Endothelial cell of umbilical vein (primary cell): ENCODE results near the gene UBQLNL.

Source experiments
- CTCF ChIP-seq, 2 donors: IDR thresholded peaks; 1 replicate in 1 of 2; 2 replicates in 1 of 2; pipeline ENCODE4 v1.5.1; 2011; ENCODE audit warnings: low read length in 2 of 2, mild to moderate bottlenecking in 2 of 2, moderate library complexity in 2 of 2, control low read depth in 1 of 2, inconsistent platforms in 1 of 2, low read depth in 1 of 2; ENCODE audit not compliant: insufficient read depth in 1 of 2; ENCODE audit errors: extremely low read depth in 1 of 2
- EZH2 ChIP-seq: IDR thresholded peaks from 2 replicates; pipeline ENCODE4 v1.6.1; 2012; ENCODE audit warnings: borderline replicate concordance, low read depth, mild to moderate bottlenecking, moderate library complexity, low read length, inconsistent platforms; ENCODE audit not compliant: severe bottlenecking
- FOS ChIP-seq: IDR thresholded peaks from 2 replicates; pipeline ENCODE4 v1.6.1; 2011; ENCODE audit warnings: mild to moderate bottlenecking, low read length, moderate library complexity, borderline replicate concordance; ENCODE audit not compliant: insufficient read depth
- GATA2 ChIP-seq: IDR thresholded peaks from 2 replicates; pipeline ENCODE4 v1.7.0; 2011; ENCODE audit warnings: low read depth, mild to moderate bottlenecking, moderate library complexity, mixed read lengths, low read length; ENCODE audit not compliant: insufficient read length, insufficient read depth
- JUN ChIP-seq: IDR thresholded peaks from 2 replicates; pipeline ENCODE4 v1.6.1; 2011; ENCODE audit warnings: borderline replicate concordance, low read depth; ENCODE audit not compliant: insufficient read length, insufficient read depth
- MAX ChIP-seq: IDR thresholded peaks from 2 replicates; pipeline ENCODE4 v1.6.1; 2011; ENCODE audit not compliant: insufficient read depth, insufficient read length
- MYC ChIP-seq: IDR thresholded peaks from one replicate; pipeline ENCODE4 v1.6.1; 2011; ENCODE audit warnings: mild to moderate bottlenecking, low read depth, low read length
- POLR2A ChIP-seq: IDR thresholded peaks from 2 replicates; pipeline ENCODE4 v1.6.1; 2012; ENCODE audit warnings: low read depth, mild to moderate bottlenecking, control low read depth, low read length
- POLR2AphosphoS5 ChIP-seq: IDR thresholded peaks from 2 replicates; pipeline ENCODE4 v1.6.1; 2012; ENCODE audit warnings: low read depth, mild to moderate bottlenecking, control low read depth, low read length, moderate library complexity; ENCODE audit not compliant: insufficient read depth

- TF ChIP-seq CTCF (IDR thresholded peaks at IDR 0.05; ENCODE audit: extremely low read depth in 1 of 2, insufficient read depth in 1 of 2, low read depth in 1 of 2, low read length in 2 of 2) (no peak), EZH2 (no peak), FOS (no peak), POLR2AphosphoS5 (no peak), MAX (no peak), POLR2A (no peak), MYC (no peak), JUN (no peak), GATA2 (no peak)
These were observed 24.9 kb upstream of the UBQLNL start for GRCh38 chr11:5541427-5541826.
